Pancreas (tissue), 10 donors: ENCODE measurements around the gene CAPN10. TPM values are rescaled to one million over a fixed set of nuclear protein-coding genes. Genes with fewer than 3 reads are reported as not detected.

Experiments used
- ATAC-seq, 4 donors: fragments of 200-7000 bp; cut with Tn5 transposase; one replicate each; pipeline versions ENCODE4 v1.8.0 to v1.9.1; 2020; ENCODE audit warnings: mild to moderate bottlenecking in 4 of 4, moderate library complexity in 4 of 4
- DNase-seq, 6 donors: peaks; one replicate each; pipeline ENCODE4 v3.0.0-alpha.2; 2020
- FAIRE-seq: peaks from 2 replicates; lab custom pipeline; 2012; peaks lifted over from hg19 to GRCh38; lab: Jason Lieb, UNC
- H3K27ac ChIP-seq, 4 donors: fragments of 200-600 bp; sonication (generic); 1 replicate in 3 of 4; 2 replicates in 1 of 4; pipeline versions ENCODE4 v1.5.0 to v1.8.0; 2020
- H3K27me3 ChIP-seq, 4 donors: fragments of 200-600 bp; one replicate each; pipeline ENCODE4 v1.8.0; 2021
- H3K36me3 ChIP-seq, 3 donors: fragments of 200-600 bp; sonication (generic) in 1 of 3; one replicate each; pipeline versions ENCODE4 v1.5.0 to v1.8.0; 2020 to 2021
- H3K4me1 ChIP-seq, 3 donors: fragments of 200-600 bp; one replicate each; pipeline ENCODE4 v1.8.0; 2021
- H3K4me3 ChIP-seq, 4 donors: fragments of 200-600 bp; sonication (generic) in 2 of 4; one replicate each; pipeline versions ENCODE4 v1.5.0 to v1.8.0; 2020 to 2021
- H3K9me3 ChIP-seq, 4 donors: fragments of 200-600 bp; one replicate each; pipeline ENCODE4 v1.8.0; 2021
- CTCF ChIP-seq, 4 donors: fragments of 200-600 bp; sonication (generic) in 3 of 4; IDR thresholded peaks; one replicate each; pipeline versions ENCODE4 v1.5.0 to v1.8.0; 2021; ENCODE audit warnings: antibody characterized with exemption in 4 of 4
- WGBS, 2 donors: extraction: QIAGEN DNeasy Blood & Tissue Kit; methylation state at CpG; one replicate each; pipeline ENCODE4 v1.1.7; 2013; 5-methylcytosine and 5-hydroxymethylcytosine counted together
- intact Hi-C, 3 donors: fragments of 100-400 bp; cut with DNase I; formaldehyde crosslinking; loops; one replicate each; pipeline versions ENCODE4 v1.11.1 to v1.14.2; 2022
- polyA plus RNA-seq, 2 donors: library from polyadenylated mRNA; stranded (reverse); fragments of 200-250 nt; gene quantifications; one replicate each; pipeline ENCODE4 v1.2.3, GENCODE V29; 2013
- total RNA-seq, 6 donors: library from RNA; stranded (reverse); fragmentation: NEBNext Ultra II Directional in 4 of 6; extraction: Animal tissue kit (Norgen Biotek cat#: 25700) in 4 of 6; gene quantifications; one replicate each; pipeline versions ENCODE4 v1.2.1 to v1.2.4, GENCODE V29; 2021 to 2023
- donor health status: healthy with polysubstance abuse.
- donor health status: DM: no; HTN: no; CAD: no; lungs with moderate emphysema.
- donor health status: DM: no; HTN: no; CAD: no.
- donor health status: control.
- donor health status: control.
- donor health status: Bipolar disorder and iron deficiency.
- donor health status: DM: yes; HTN: yes; CAD: no.
- donor health status: DM: no; HTN: no; CAD: no.
- donor health status: DM: no; HTN: no; CAD: no.
- donor health status: DM: yes; HTN: yes; CAD: no.

CAPN10 gene
- total and polyA plus RNA-seq, 8 donors = 8.6 to 49.3 (median 12.7) TPM

- Histone ChIP-seq H3K4me1 (no peaks in the 10 kb centered on the region), H3K4me3 (no peak overlapping the region), H3K27me3 (no peaks in the 10 kb centered on the region), H3K27ac (no peak overlapping the region), H3K9me3 (no peaks in the 10 kb centered on the region), H3K36me3 (no peaks in the 10 kb centered on the region)
- no peak for FAIRE-seq
- intact Hi-C loops = loop anchor here in 1 of 3 donors (10.0 kb wide), 1 partner anchor 58 kb away; no protein-coding TSS in a partner anchor
- DNase-seq = no peak
- no peak for TF ChIP-seq CTCF (IDR thresholded peaks at IDR 0.05)
- 64 to 78% methylated on average over 36 of the region's 36 CpGs for whole genome bisulfite sequencing, 2 donors
- no peak for ATAC-seq
Observed at GRCh38 chr2:240646176-240646899, 59.8 kb downstream of the CAPN10 start.

- H3K4me1 ChIP-seq = no peaks in the 10 kb centered on the region
- H3K9me3 ChIP-seq = no peaks in the 10 kb centered on the region
- no peaks in the 10 kb centered on the region for H3K36me3 ChIP-seq
- no peaks in the 10 kb centered on the region for H3K27me3 ChIP-seq
- no peak for ATAC-seq
- no peak for FAIRE-seq
- 56 to 57% methylated on average over 28 to 30 of the region's 30 CpGs for WGBS, 2 donors
- H3K27ac ChIP-seq = no peak overlapping the region
- intact Hi-C loops = loop anchor here in 1 of 3 donors (10.0 kb wide), 1 partner anchor 58 kb away; no protein-coding TSS in a partner anchor
- no peak overlapping the region for H3K4me3 ChIP-seq
- DNase-seq = peak in 1 of 6 donors; percentile 56
- no peak for TF ChIP-seq CTCF (IDR thresholded peaks at IDR 0.05)
Observed at GRCh38 chr2:240646900-240647502, 60.5 kb downstream of the CAPN10 start.

GRCh38 chr2:240647503-240648154, 61.1 kb downstream of the CAPN10 start:
- WGBS, 2 donors = 64% methylated on average over 22 of the region's 22 CpGs
- no peaks in the 10 kb centered on the region for H3K9me3 ChIP-seq
- FAIRE-seq (no peak), ATAC-seq (no peak), DNase-seq (no peak)
- H3K27ac ChIP-seq = no peak overlapping the region
- no peaks in the 10 kb centered on the region for H3K4me1 ChIP-seq
- no peaks in the 10 kb centered on the region for H3K36me3 ChIP-seq
- no peaks in the 10 kb centered on the region for H3K27me3 ChIP-seq
- no peak overlapping the region for H3K4me3 ChIP-seq
- intact Hi-C loops = loop anchor here in 1 of 3 donors (10.0 kb wide), 1 partner anchor 57 kb away; no protein-coding TSS in a partner anchor
- TF ChIP-seq CTCF (IDR thresholded peaks at IDR 0.05) = no peak

- no peak overlapping the region for H3K27ac ChIP-seq
- ATAC-seq = no peak
- no peaks in the 10 kb centered on the region for H3K27me3 ChIP-seq
- TF ChIP-seq CTCF (IDR thresholded peaks at IDR 0.05) = no peak
- no peak overlapping the region for H3K4me3 ChIP-seq
- H3K9me3 ChIP-seq = no peaks in the 10 kb centered on the region
- no peaks in the 10 kb centered on the region for H3K4me1 ChIP-seq
- intact Hi-C loops = loop anchor here in 1 of 3 donors (10.0 kb wide), 1 partner anchor 57 kb away; no protein-coding TSS in a partner anchor
- DNase-seq = no peak
- WGBS, 2 donors = 80 to 81% methylated on average over 6 of the region's 6 CpGs
- FAIRE-seq = no peak
- no peaks in the 10 kb centered on the region for H3K36me3 ChIP-seq
Observed at GRCh38 chr2:240648155-240648649, 61.7 kb downstream of the CAPN10 start.

Other genes with a start within 250 kb of the CAPN10 start
- gene GPC1, start 151.1 kb upstream of the CAPN10 start, total RNA-seq = 10 to 100 TPM; 11.7 to 37.6 (median 16.3) TPM
- 10 to 100 TPM; 23.2 to 27.5 TPM for gene GPC1, start 151.1 kb upstream of the CAPN10 start, polyA plus RNA-seq
- gene ANKMY1, start 28.7 kb upstream of the CAPN10 start, total RNA-seq = 10 to 100 TPM in 4 of 6 donors, 1 to 10 TPM in 2; 6.9 to 11.8 (median 10.3) TPM
- 10 to 100 TPM; 11.3 to 20.1 TPM for gene ANKMY1, start 28.7 kb upstream of the CAPN10 start, polyA plus RNA-seq
- gene DUSP28, start 26.4 kb upstream of the CAPN10 start, total RNA-seq = 1 to 10 TPM; 1.6 to 3.5 (median 2.4) TPM
- gene DUSP28, start 26.4 kb upstream of the CAPN10 start, polyA plus RNA-seq = 1 to 10 TPM; 2.6 to 5.0 TPM
- gene RNPEPL1, start 18.2 kb upstream of the CAPN10 start, total RNA-seq = 10 to 100 TPM; 37.1 to 48.5 (median 39.6) TPM
- 100 to 1,000 TPM in 1 of 2 donors, 10 to 100 TPM in 1; 80.3 to 195 TPM for gene RNPEPL1, start 18.2 kb upstream of the CAPN10 start, polyA plus RNA-seq
- 1 to 10 TPM in 2 of 6 donors, under 1 TPM in 4; 0.35 to 1.4 (median 0.84) TPM for gene GPR35, start 38.7 kb downstream of the CAPN10 start, total RNA-seq
- gene GPR35, start 38.7 kb downstream of the CAPN10 start, polyA plus RNA-seq = 1 to 10 TPM; 4.1 to 4.6 TPM
- gene AQP12B, start 96.2 kb downstream of the CAPN10 start, total RNA-seq = 100 to 1,000 TPM in 4 of 6 donors, 10 to 100 TPM in 2; 54.2 to 240 (median 132) TPM
- 100 to 1,000 TPM; 158 to 217 TPM for gene AQP12B, start 96.2 kb downstream of the CAPN10 start, polyA plus RNA-seq
- 100 to 1,000 TPM in 4 of 6 donors, 10 to 100 TPM in 2; 46.6 to 163 (median 104) TPM for gene AQP12A, start 105.1 kb downstream of the CAPN10 start, total RNA-seq
- gene AQP12A, start 105.1 kb downstream of the CAPN10 start, polyA plus RNA-seq = 100 to 1,000 TPM; 284 to 744 TPM
- 10 to 100 TPM; 46.4 to 76.0 (median 64.6) TPM for gene KIF1A, start 233.5 kb downstream of the CAPN10 start, total RNA-seq
- 10 to 100 TPM; 32.4 to 62.9 TPM for gene KIF1A, start 233.5 kb downstream of the CAPN10 start, polyA plus RNA-seq